ENCODE data around the gene TMIGD2. TPM values are rescaled to one million over a fixed set of nuclear protein-coding genes. Genes with fewer than 3 reads are reported as not detected.

The TMIGD2 gene
- total RNA-seq, 5 donors from 2014 or later (not counting 1 experiment from before 2014, with no cell fraction given): 13.5 to 44.0 (median 32.4) TPM

DNA sequence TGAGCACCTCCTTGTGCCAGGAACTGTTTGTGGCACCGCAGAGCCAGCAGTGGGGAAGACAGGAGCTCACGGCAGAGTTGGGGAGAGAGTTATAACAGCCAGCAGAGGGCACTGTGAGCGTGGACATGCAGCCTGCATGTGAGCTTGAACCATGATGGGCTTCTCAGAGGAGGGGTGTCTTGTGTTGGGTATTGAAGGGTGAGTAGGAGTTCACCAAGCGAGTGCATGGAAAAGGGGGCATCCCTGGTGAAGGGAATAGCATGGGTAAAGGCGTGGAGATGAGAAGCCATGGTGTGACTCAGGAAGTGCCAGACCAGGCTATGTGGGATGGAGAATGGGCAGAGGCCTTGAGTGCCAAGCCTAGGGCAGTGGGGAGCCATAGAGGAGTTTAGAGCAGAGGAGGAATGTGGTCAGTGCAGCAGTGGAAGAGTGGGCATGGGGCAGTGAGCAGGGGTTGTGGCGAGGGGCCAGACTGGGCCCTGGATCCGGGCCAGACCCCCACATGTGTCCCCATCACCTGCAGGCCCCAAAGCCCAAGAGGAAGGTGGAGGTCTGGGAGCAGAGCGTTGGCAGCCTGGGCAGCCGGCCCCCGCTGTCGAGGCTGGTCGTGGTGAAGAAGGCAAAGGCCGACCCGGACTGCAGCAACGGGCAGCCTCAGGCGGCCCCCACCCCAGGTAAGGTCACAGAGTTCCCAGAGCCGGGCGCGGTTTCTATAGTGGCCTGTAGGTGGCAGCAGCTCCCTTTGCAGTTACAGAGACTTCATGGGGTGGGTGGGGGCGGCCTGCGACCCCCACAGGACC lies 34.9 kb downstream of the TMIGD2 start:
- H3K27ac Mint-ChIP-seq: peak overlapping the region in 1 of 2 donors; percentile 34
- no peaks in the 10 kb centered on the region for H3K9me3 Mint-ChIP-seq
- no peak overlapping the region for H3K4me3 Mint-ChIP-seq
- H3K27me3 ChIP-seq (replicated peaks in 1 of 2; ENCODE audit: control insufficient read depth in 2 of 2, extremely low read depth in 1 of 2, insufficient read depth in 2 of 2, low read length in 1 of 2): no peaks in the 10 kb centered on the region
- 60% methylated on average over 15 of the region's 21 CpGs for WGBS (ENCODE audit: insufficient coverage)
- POLR2A ChIA-PET: interaction anchor here in 1 of 2 donors (0.6 to 0.7 kb wide), 3 partner anchors 151 to 1928 kb away, joined by 3 to 4 read pairs (median 4); no protein-coding TSS in a partner anchor
- CTCF ChIA-PET: interaction anchor here (0.6 to 1.8 kb wide), 11 partner anchors 9 to 258 kb away, joined by 3 to 14 read pairs (median 3); partner anchors contain the start of gene YJU2 (in 1 of the 2)
- H3K4me1 Mint-ChIP-seq: peaks cover 21 to 45% (median 29%) of the 10 kb centered on the region in 3 donors
- H3K27ac ChIP-seq (ENCODE audit: low read length): no peak overlapping the region
- no peaks in the 10 kb centered on the region for H3K9me3 ChIP-seq
- peaks cover 22 to 59% of the 10 kb centered on the region in 2 donors for H3K36me3 ChIP-seq (ENCODE audit: control insufficient read depth in 2 of 2, extremely low read depth in 1 of 2, insufficient read depth in 1 of 2, low read length in 1 of 2)
- peaks cover 33% of the 10 kb centered on the region for H3K36me3 Mint-ChIP-seq
- peaks cover 7 to 34% of the 10 kb centered on the region in 2 experiments for H3K4me1 ChIP-seq (ENCODE audit: control insufficient read depth in 1 of 2, extremely low read depth in 1 of 2, insufficient read depth in 2 of 2, low read length in 2 of 2)
- peak in 34 of 35 experiments; percentile 14 to 69 (median 48) for DNase-seq
- ATAC-seq (replicated peaks in 1 of 4): peak; percentile 57 to 76 (median 64)
- no peak overlapping the region for H3K4me3 ChIP-seq (ENCODE audit: control insufficient read depth in 1 of 2, extremely low read depth in 1 of 2, low read length in 1 of 2)
- H3K27me3 Mint-ChIP-seq: no peaks in the 10 kb centered on the region

DNA sequence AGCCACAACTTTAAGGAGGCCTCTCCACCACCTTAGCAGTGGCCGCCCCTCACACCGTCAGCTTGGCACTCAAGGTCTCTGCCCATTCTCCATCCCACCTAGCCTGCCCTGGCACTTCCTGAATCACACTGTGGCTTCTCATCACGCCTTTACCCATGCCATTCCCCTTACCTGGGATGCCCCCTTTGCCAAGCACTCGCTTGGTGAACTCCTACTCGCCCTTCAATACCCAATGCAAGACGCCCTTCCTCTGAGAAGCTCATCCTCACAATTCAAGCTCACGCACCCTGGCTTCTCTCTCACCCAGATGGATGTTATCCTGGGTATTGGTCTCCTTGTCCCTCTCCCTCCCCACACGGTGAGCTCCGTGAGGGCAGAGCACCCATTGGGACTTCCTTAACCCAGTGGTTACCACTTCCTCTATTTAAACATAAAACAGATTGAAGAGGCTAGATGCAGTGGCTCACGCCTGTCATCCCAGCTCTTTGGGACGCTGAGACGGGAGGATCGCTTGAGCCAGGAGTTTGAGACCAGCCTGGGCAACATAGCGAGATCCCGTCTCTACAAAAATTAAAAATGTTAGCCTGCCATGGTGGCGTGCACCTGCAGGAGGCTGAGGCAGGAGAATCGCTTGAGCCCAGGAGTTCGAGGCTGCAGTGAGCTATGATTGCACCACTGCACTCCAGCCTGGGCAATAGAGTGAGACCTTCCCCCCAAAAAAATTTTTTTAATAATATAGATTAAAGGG lies 35.8 kb downstream of the TMIGD2 start:
- H3K4me3 ChIP-seq (ENCODE audit: control insufficient read depth in 1 of 2, extremely low read depth in 1 of 2, low read length in 1 of 2): no peak overlapping the region
- H3K9me3 Mint-ChIP-seq: no peaks in the 10 kb centered on the region
- peaks cover 21 to 45% (median 29%) of the 10 kb centered on the region in 3 donors for H3K4me1 Mint-ChIP-seq
- H3K36me3 ChIP-seq (ENCODE audit: control insufficient read depth in 2 of 2, extremely low read depth in 1 of 2, insufficient read depth in 1 of 2, low read length in 1 of 2): peaks cover 16 to 61% of the 10 kb centered on the region in 2 donors
- POLR2A ChIA-PET: interaction anchor here in 1 of 2 donors (0.6 kb wide), 1 partner anchor 152 kb away, joined by 3 read pairs; no protein-coding TSS in a partner anchor
- H3K4me1 ChIP-seq (ENCODE audit: control insufficient read depth in 1 of 2, extremely low read depth in 1 of 2, insufficient read depth in 2 of 2, low read length in 2 of 2): peaks cover 7 to 34% of the 10 kb centered on the region in 2 experiments
- no peak overlapping the region for H3K27ac ChIP-seq (ENCODE audit: low read length)
- H3K27me3 ChIP-seq (replicated peaks in 1 of 2; ENCODE audit: control insufficient read depth in 2 of 2, extremely low read depth in 1 of 2, insufficient read depth in 2 of 2, low read length in 1 of 2): no peaks in the 10 kb centered on the region
- no peaks in the 10 kb centered on the region for H3K27me3 Mint-ChIP-seq
- peak overlapping the region in 1 of 2 donors; percentile 39 for H3K27ac Mint-ChIP-seq
- CTCF ChIA-PET: interaction anchor here (0.6 to 1.8 kb wide), 11 partner anchors 10 to 259 kb away, joined by 3 to 14 read pairs (median 3); partner anchors contain the start of gene YJU2 (in 1 of the 2)
- WGBS (ENCODE audit: insufficient coverage): 84% methylated on average over 10 of the region's 18 CpGs
- ATAC-seq (replicated peaks in 1 of 4) (no peak), DNase-seq (no peak)
- H3K4me3 Mint-ChIP-seq: no peak overlapping the region
- H3K9me3 ChIP-seq: no peaks in the 10 kb centered on the region
- peaks cover 30% of the 10 kb centered on the region for H3K36me3 Mint-ChIP-seq

GRCh38 chr19:4264812-4265211 lies 37.4 kb downstream of the TMIGD2 start:
- Mint-ChIP-seq H3K36me3 (peaks cover 35% of the 10 kb centered on the region), H3K27me3 (no peaks in the 10 kb centered on the region), H3K27ac (peak overlapping the region; percentile 39 to 79), H3K4me3 (peak overlapping the region in 2 of 3 donors; percentile 22 to 28), H3K9me3 (no peaks in the 10 kb centered on the region), H3K4me1 (peaks cover 21 to 45% (median 29%) of the 10 kb centered on the region in 3 donors)
- Histone ChIP-seq H3K36me3 (ENCODE audit: control insufficient read depth in 2 of 2, extremely low read depth in 1 of 2, insufficient read depth in 1 of 2, low read length in 1 of 2) (peaks cover 21 to 65% of the 10 kb centered on the region in 2 donors), H3K27ac (ENCODE audit: low read length) (no peak overlapping the region), H3K4me1 (ENCODE audit: control insufficient read depth in 1 of 2, extremely low read depth in 1 of 2, insufficient read depth in 2 of 2, low read length in 2 of 2) (peaks cover 7 to 34% of the 10 kb centered on the region in 2 experiments), H3K27me3 (replicated peaks in 1 of 2; ENCODE audit: control insufficient read depth in 2 of 2, extremely low read depth in 1 of 2, insufficient read depth in 2 of 2, low read length in 1 of 2) (no peaks in the 10 kb centered on the region), H3K4me3 (ENCODE audit: control insufficient read depth in 1 of 2, extremely low read depth in 1 of 2, low read length in 1 of 2) (no peak overlapping the region), H3K9me3 (no peaks in the 10 kb centered on the region)
- ATAC-seq (replicated peaks in 1 of 4): peak in 3 of 4 experiments; percentile 47 to 60 (median 47)
- 18% methylated on average over 3 of the region's 4 CpGs for WGBS (ENCODE audit: insufficient coverage)
- ChIA-PET POLR2A (no interaction called here), CTCF (interaction anchor here in 1 of 2 donors (0.6 to 1.2 kb wide), 2 partner anchors 88 to 172 kb away, joined by 3 to 5 read pairs; no protein-coding TSS in a partner anchor)
- peak in 1 of 35 experiments; percentile 48 for DNase-seq

DNA sequence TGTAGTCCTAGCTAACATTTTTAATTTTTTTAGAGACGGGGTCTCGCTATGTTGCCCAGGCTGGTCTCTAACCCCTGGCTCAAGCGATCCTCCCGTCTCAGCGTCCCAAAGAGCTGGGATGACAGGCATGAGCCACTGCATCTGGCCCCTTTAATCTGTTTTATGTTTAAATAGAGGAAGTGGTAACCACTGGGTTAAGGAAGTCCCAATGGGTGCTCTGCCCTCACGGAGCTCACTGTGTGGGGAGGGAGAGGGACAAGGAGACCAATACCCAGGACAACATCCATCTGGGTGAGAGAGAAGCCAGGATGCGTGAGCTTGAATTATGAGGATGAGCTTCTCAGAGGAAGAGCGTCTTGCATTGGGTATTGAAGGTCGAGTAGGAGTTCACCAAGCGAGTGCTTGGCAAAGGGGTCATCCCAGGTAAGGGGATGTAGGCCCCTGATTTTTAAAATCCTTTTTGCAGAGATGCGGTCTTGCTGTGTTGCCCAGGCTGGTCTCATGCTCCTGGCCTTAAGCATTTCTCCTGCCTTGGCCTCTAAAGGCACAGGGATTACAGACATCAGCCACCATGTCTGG lies 41.5 kb downstream of the TMIGD2 start:
- H3K27ac Mint-ChIP-seq: no peak overlapping the region
- no peaks in the 10 kb centered on the region for H3K27me3 Mint-ChIP-seq
- H3K27ac ChIP-seq (ENCODE audit: low read length): no peak overlapping the region
- H3K4me3 Mint-ChIP-seq: no peak overlapping the region
- H3K27me3 ChIP-seq (replicated peaks in 1 of 2; ENCODE audit: control insufficient read depth in 2 of 2, extremely low read depth in 1 of 2, insufficient read depth in 2 of 2, low read length in 1 of 2): no peaks in the 10 kb centered on the region
- H3K4me1 Mint-ChIP-seq: peaks cover 8 to 25% (median 14%) of the 10 kb centered on the region in 3 donors
- peaks cover 24 to 65% of the 10 kb centered on the region in 2 donors for H3K36me3 ChIP-seq (ENCODE audit: control insufficient read depth in 2 of 2, extremely low read depth in 1 of 2, insufficient read depth in 1 of 2, low read length in 1 of 2)
- H3K36me3 Mint-ChIP-seq: peaks cover 28% of the 10 kb centered on the region
- ChIA-PET POLR2A (no interaction called here), CTCF (interaction anchor here in 1 of 2 donors (0.6 kb wide), 1 partner anchor 558 kb away, joined by 5 read pairs; no protein-coding TSS in a partner anchor)
- ATAC-seq (replicated peaks in 1 of 4) (no peak), DNase-seq (no peak)
- 100% methylated on average over 8 of the region's 11 CpGs for WGBS (ENCODE audit: insufficient coverage)
- H3K4me1 ChIP-seq (ENCODE audit: control insufficient read depth in 1 of 2, extremely low read depth in 1 of 2, insufficient read depth in 2 of 2, low read length in 2 of 2): peaks cover 6 to 22% of the 10 kb centered on the region in 2 experiments
- no peak overlapping the region for H3K4me3 ChIP-seq (ENCODE audit: control insufficient read depth in 1 of 2, extremely low read depth in 1 of 2, low read length in 1 of 2)
- H3K9me3 ChIP-seq: peaks cover 2% of the 10 kb centered on the region
- H3K9me3 Mint-ChIP-seq: no peaks in the 10 kb centered on the region

DNA sequence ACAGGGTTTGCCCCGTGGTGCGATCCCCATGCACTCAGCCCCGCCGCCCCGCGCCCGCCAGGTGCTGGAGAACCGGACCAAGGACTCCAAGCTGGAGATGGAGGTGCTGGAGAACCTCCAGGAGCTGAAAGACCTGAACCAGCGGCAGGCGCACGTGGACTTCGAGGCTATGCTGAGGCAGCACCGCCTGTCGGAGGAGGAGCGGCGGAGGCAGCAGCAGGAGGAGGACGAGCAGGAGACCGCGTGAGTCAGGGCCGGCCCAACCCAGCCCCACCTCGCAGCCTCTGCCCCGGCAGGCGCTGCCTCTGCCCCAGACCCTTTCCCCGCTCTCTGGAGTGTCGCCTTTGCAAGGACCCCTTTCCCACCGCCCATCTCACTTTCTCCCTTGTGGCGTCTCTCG lies 44.0 kb downstream of the TMIGD2 start:
- Histone ChIP-seq H3K4me3 (ENCODE audit: control insufficient read depth in 1 of 2, extremely low read depth in 1 of 2, low read length in 1 of 2) (no peak overlapping the region), H3K36me3 (ENCODE audit: control insufficient read depth in 2 of 2, extremely low read depth in 1 of 2, insufficient read depth in 1 of 2, low read length in 1 of 2) (peaks cover 30 to 76% of the 10 kb centered on the region in 2 donors), H3K27ac (ENCODE audit: low read length) (no peak overlapping the region), H3K27me3 (replicated peaks in 1 of 2; ENCODE audit: control insufficient read depth in 2 of 2, extremely low read depth in 1 of 2, insufficient read depth in 2 of 2, low read length in 1 of 2) (no peaks in the 10 kb centered on the region), H3K9me3 (peaks cover 2% of the 10 kb centered on the region), H3K4me1 (ENCODE audit: control insufficient read depth in 1 of 2, extremely low read depth in 1 of 2, insufficient read depth in 2 of 2, low read length in 2 of 2) (peaks cover 0 to under 1% of the 10 kb centered on the region in 2 experiments)
- Mint-ChIP-seq H3K36me3 (peaks cover 37% of the 10 kb centered on the region), H3K9me3 (no peaks in the 10 kb centered on the region), H3K27ac (no peak overlapping the region), H3K27me3 (no peaks in the 10 kb centered on the region), H3K4me1 (peaks cover 0 to 3% (median 2%) of the 10 kb centered on the region in 3 donors), H3K4me3 (no peak overlapping the region)
- CTCF ChIA-PET: no interaction called here
- POLR2A ChIA-PET: no interaction called here
- ATAC-seq (replicated peaks in 1 of 4): peak in 1 of 4 experiments; percentile 9
- WGBS (ENCODE audit: insufficient coverage): 98% methylated on average over 19 of the region's 28 CpGs
- DNase-seq: no peak

- no peaks in the 10 kb centered on the region for H3K4me1 ChIP-seq (ENCODE audit: control insufficient read depth in 1 of 2, extremely low read depth in 1 of 2, insufficient read depth in 2 of 2, low read length in 2 of 2)
- Mint-ChIP-seq H3K4me3 (no peak overlapping the region), H3K9me3 (no peaks in the 10 kb centered on the region), H3K4me1 (peaks cover 0 to 3% (median 2%) of the 10 kb centered on the region in 3 donors), H3K27me3 (no peaks in the 10 kb centered on the region), H3K36me3 (peaks cover 41% of the 10 kb centered on the region), H3K27ac (no peak overlapping the region)
- POLR2A ChIA-PET: no interaction called here
- peaks cover 30 to 74% of the 10 kb centered on the region in 2 donors for H3K36me3 ChIP-seq (ENCODE audit: control insufficient read depth in 2 of 2, extremely low read depth in 1 of 2, insufficient read depth in 1 of 2, low read length in 1 of 2)
- WGBS (ENCODE audit: insufficient coverage): no CpG with 5 or more reads among the region's 6 CpGs
- no peaks in the 10 kb centered on the region for H3K27me3 ChIP-seq (replicated peaks in 1 of 2; ENCODE audit: control insufficient read depth in 2 of 2, extremely low read depth in 1 of 2, insufficient read depth in 2 of 2, low read length in 1 of 2)
- ATAC-seq (replicated peaks in 1 of 4) (no peak), DNase-seq (no peak)
- no peak overlapping the region for H3K4me3 ChIP-seq (ENCODE audit: control insufficient read depth in 1 of 2, extremely low read depth in 1 of 2, low read length in 1 of 2)
- CTCF ChIA-PET: no interaction called here
- peaks cover 2% of the 10 kb centered on the region for H3K9me3 ChIP-seq
- H3K27ac ChIP-seq (ENCODE audit: low read length): no peak overlapping the region
Observed at GRCh38 chr19:4257025-4257424, 45.2 kb downstream of the TMIGD2 start.

All from T-cell (primary cell).